Nephron progenitor cell (in vitro differentiated cells): ENCODE data around the gene SERF2.

ENCODE experiments used
- DNase-seq: peaks from one replicate; pipeline ENCODE4 v3.0.0; 2021
- H3K27ac Mint-ChIP-seq: 2 replicates; pipeline ENCODE4 v1.8.0; 2021; ENCODE audit warnings: mild to moderate bottlenecking, moderate library complexity, mixed read lengths
- H3K27me3 Mint-ChIP-seq: 2 replicates; pipeline ENCODE4 v1.8.0; 2021; ENCODE audit warnings: mild to moderate bottlenecking, low read depth, mixed read lengths; ENCODE audit not compliant: poor library complexity
- H3K36me3 Mint-ChIP-seq: 2 replicates; pipeline ENCODE4 v1.8.0; 2021; ENCODE audit warnings: low read depth, mixed read lengths
- H3K4me1 Mint-ChIP-seq: 2 replicates; pipeline ENCODE4 v1.8.0; 2021; ENCODE audit warnings: mixed read lengths
- H3K4me3 Mint-ChIP-seq: 2 replicates; pipeline ENCODE4 v1.8.0; 2021; ENCODE audit warnings: mild to moderate bottlenecking, moderate library complexity, mixed read lengths
- H3K9me3 Mint-ChIP-seq: 2 replicates; pipeline ENCODE4 v1.8.0; 2021; ENCODE audit warnings: mild to moderate bottlenecking, moderate library complexity, mixed read lengths
- CTCF ChIP-seq: fragments of 200-600 bp; sonication (generic); IDR thresholded peaks from 2 replicates; pipeline ENCODE4 v1.5.0; 2021; ENCODE audit warnings: antibody characterized with exemption

The SERF2 gene

GRCh38 chr15:43789409-43789808, 2.7 kb upstream of the SERF2 start:
- Mint-ChIP-seq H3K36me3 (peaks cover 9% of the 10 kb centered on the region), H3K27ac (peak overlapping the region; percentile 15)

GRCh38 chr15:43792761-43793476, 799 bp downstream of the SERF2 start:
- TF ChIP-seq CTCF = no peak
- Mint-ChIP-seq H3K4me1 (peaks cover 50% of the 10 kb centered on the region), H3K27me3 (no peaks in the 10 kb centered on the region), H3K36me3 (peaks cover 33% of the 10 kb centered on the region), H3K27ac (peak overlapping the region; percentile 99), H3K4me3 (peak overlapping the region; percentile 98), H3K9me3 (peaks cover 5% of the 10 kb centered on the region)
- no peak for DNase-seq

More at GRCh38 chr15:43789409-43789808, 2.7 kb upstream of the SERF2 start:
- DNase-seq = no peak
- Mint-ChIP-seq H3K4me1 (peaks cover 23% of the 10 kb centered on the region), H3K27me3 (no peaks in the 10 kb centered on the region), H3K9me3 (peaks cover 11% of the 10 kb centered on the region), H3K4me3 (no peak overlapping the region)
- TF ChIP-seq CTCF = no peak

GRCh38 chr15:43793647-43794046, 1.5 kb downstream of the SERF2 start:
- no peak for DNase-seq
- Mint-ChIP-seq H3K36me3 (peaks cover 39% of the 10 kb centered on the region), H3K27me3 (no peaks in the 10 kb centered on the region), H3K4me1 (peaks cover 57% of the 10 kb centered on the region), H3K9me3 (peaks cover 5% of the 10 kb centered on the region), H3K27ac (peak overlapping the region; percentile 59), H3K4me3 (peak overlapping the region; percentile 98)
- TF ChIP-seq CTCF = no peak

GRCh38 chr15:43794269-43795037, 2.3 kb downstream of the SERF2 start:
- Mint-ChIP-seq H3K27me3 (no peaks in the 10 kb centered on the region), H3K36me3 (peaks cover 47% of the 10 kb centered on the region), H3K9me3 (peaks cover 5% of the 10 kb centered on the region), H3K4me1 (peaks cover 65% of the 10 kb centered on the region), H3K27ac (peak overlapping the region; percentile 86), H3K4me3 (peak overlapping the region; percentile 98)
- TF ChIP-seq CTCF = no peak
- DNase-seq = no peak

- Mint-ChIP-seq H3K27ac (peak overlapping the region; percentile 71), H3K4me3 (no peak overlapping the region), H3K27me3 (no peaks in the 10 kb centered on the region), H3K4me1 (peaks cover 73% of the 10 kb centered on the region), H3K9me3 (peaks cover 5% of the 10 kb centered on the region), H3K36me3 (peaks cover 55% of the 10 kb centered on the region)
- DNase-seq = no peak
- no peak for TF ChIP-seq CTCF
Observed at GRCh38 chr15:43795197-43795596, 3.1 kb downstream of the SERF2 start.
